ENCODE results near the gene GSTM2.

GSTM2 gene

GRCh38 chr1:109626682-109627408 lies 41.0 kb upstream of the GSTM2 start:
- TF ChIP-seq, protein P1, sequence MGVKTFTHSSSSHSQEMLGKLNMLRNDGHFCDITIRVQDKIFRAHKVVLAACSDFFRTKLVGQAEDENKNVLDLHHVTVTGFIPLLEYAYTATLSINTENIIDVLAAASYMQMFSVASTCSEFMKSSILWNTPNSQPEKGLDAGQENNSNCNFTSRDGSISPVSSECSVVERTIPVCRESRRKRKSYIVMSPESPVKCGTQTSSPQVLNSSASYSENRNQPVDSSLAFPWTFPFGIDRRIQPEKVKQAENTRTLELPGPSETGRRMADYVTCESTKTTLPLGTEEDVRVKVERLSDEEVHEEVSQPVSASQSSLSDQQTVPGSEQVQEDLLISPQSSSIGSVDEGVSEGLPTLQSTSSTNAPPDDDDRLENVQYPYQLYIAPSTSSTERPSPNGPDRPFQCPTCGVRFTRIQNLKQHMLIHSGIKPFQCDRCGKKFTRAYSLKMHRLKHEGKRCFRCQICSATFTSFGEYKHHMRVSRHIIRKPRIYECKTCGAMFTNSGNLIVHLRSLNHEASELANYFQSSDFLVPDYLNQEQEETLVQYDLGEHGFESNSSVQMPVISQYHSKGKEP (tag by site-specific recombination; IDR thresholded peaks at IDR 0.05), result no peak
- no peak for TF ChIP-seq ZNF354C (tag by site-specific recombination; IDR thresholded peaks at IDR 0.05; ENCODE audit: borderline replicate concordance, low read depth)
- no peak for TF ChIP-seq ELK4 (IDR thresholded peaks at IDR 0.05; ENCODE audit: borderline replicate concordance, low read depth, low read length)
- no peak for TF ChIP-seq EGR2 (tag by site-specific recombination; IDR thresholded peaks at IDR 0.05; ENCODE audit: low read depth)
- no peak for TF ChIP-seq ZNF148 (tag by site-specific recombination; IDR thresholded peaks at IDR 0.05; ENCODE audit: borderline replicate concordance)
- TF ChIP-seq ZNF658 (tag by site-specific recombination; IDR thresholded peaks at IDR 0.05), result no peak
- no peaks in the 10 kb centered on the region for H3K9me3 ChIP-seq (ENCODE audit: control insufficient read depth, insufficient read depth, low read depth, low read length)
- no peak overlapping the region for H3K4me3 ChIP-seq (ENCODE audit: low read depth, low read length)
- no peaks in the 10 kb centered on the region for H3K4me1 ChIP-seq (ENCODE audit: control insufficient read depth, insufficient read depth, low read length)
- no peak overlapping the region for H3K27ac ChIP-seq (ENCODE audit: extremely low read depth, low read depth, low read length)
- peaks cover 4 to 66% of the 10 kb centered on the region in 2 experiments; a peak in 2 of 3 replicates for H3K36me3 ChIP-seq (ENCODE audit: control insufficient read depth in 2 of 2, insufficient read depth in 1 of 2, low read length in 2 of 2)
- POLR2A ChIA-PET, result no interaction called here
- CTCF ChIA-PET, result interaction anchor here (0.7 to 5.1 kb wide), 3 partner anchors 13 to 81 kb away, joined by 3 to 34 read pairs (median 10); partner anchors contain the start of gene GNAI3

DNA sequence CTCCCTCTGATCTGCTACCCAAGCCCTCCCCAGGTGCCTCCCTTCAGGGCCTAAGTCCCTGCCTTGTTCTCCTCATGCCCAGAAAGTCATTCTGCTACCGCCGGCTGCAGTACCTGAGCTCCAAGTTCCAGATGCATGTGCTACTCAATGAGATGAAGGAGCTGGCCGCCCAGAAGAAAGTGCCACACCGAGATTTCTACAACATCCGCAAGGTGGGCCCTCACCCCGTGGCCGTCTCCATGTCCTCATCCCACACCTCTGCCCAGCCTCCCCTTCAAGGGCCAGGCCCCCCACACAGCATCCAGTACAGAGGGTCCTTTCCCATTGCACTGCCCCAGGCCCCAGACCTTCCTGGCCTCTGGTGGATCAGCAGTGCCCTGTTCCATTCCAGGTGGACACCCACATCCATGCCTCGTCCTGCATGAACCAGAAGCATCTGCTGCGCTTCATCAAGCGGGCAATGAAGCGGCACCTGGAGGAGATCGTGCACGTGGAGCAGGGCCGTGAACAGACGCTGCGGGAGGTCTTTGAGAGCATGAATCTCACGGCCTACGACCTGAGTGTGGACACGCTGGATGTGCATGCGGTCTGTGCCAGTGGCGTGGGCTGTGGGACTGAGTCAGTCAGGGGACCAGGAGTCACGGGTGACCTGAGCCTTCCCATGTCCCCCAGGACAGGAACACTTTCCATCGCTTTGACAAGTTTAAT lies 40.0 kb upstream of the GSTM2 start:
- Histone ChIP-seq H3K9me3 (ENCODE audit: control insufficient read depth, insufficient read depth, low read depth, low read length) (no peaks in the 10 kb centered on the region), H3K4me1 (ENCODE audit: control insufficient read depth, insufficient read depth, low read length) (no peaks in the 10 kb centered on the region), H3K36me3 (ENCODE audit: control insufficient read depth in 2 of 2, insufficient read depth in 1 of 2, low read length in 2 of 2) (peaks cover 4 to 70% of the 10 kb centered on the region in 2 experiments; a peak in 2 of 3 replicates), H3K27ac (ENCODE audit: extremely low read depth, low read depth, low read length) (no peak overlapping the region), H3K4me3 (ENCODE audit: low read depth, low read length) (no peak overlapping the region)
- ChIA-PET CTCF (interaction anchor here (0.7 to 5.8 kb wide), 5 partner anchors 12 to 82 kb away, joined by 3 to 63 read pairs (median 10); partner anchors contain the start of gene GNAI3), POLR2A (interaction anchor here (4.2 kb wide), 1 partner anchor 79 kb away, joined by 25 read pairs; the partner anchor contains the start of gene GNAI3)
- no peak for TF ChIP-seq ATF2 (tag by site-specific recombination; IDR thresholded peaks at IDR 0.05; ENCODE audit: low read depth)
- TF ChIP-seq YY1 (tag by site-specific recombination; IDR thresholded peaks at IDR 0.05), result no peak
- no peak for TF ChIP-seq ZNF146 (tag by site-specific recombination; IDR thresholded peaks at IDR 0.05)
- TF ChIP-seq HOXA7 (CRISPR knock-in tag; IDR thresholded peaks at IDR 0.05; ENCODE audit: borderline replicate concordance), result no peak
- TF ChIP-seq SETDB1 (IDR thresholded peaks at IDR 0.05; ENCODE audit: insufficient read length, low read length), result no peak
- no peak for TF ChIP-seq KLF16 (tag by site-specific recombination; IDR thresholded peaks at IDR 0.05)
- TF ChIP-seq, protein P2, sequence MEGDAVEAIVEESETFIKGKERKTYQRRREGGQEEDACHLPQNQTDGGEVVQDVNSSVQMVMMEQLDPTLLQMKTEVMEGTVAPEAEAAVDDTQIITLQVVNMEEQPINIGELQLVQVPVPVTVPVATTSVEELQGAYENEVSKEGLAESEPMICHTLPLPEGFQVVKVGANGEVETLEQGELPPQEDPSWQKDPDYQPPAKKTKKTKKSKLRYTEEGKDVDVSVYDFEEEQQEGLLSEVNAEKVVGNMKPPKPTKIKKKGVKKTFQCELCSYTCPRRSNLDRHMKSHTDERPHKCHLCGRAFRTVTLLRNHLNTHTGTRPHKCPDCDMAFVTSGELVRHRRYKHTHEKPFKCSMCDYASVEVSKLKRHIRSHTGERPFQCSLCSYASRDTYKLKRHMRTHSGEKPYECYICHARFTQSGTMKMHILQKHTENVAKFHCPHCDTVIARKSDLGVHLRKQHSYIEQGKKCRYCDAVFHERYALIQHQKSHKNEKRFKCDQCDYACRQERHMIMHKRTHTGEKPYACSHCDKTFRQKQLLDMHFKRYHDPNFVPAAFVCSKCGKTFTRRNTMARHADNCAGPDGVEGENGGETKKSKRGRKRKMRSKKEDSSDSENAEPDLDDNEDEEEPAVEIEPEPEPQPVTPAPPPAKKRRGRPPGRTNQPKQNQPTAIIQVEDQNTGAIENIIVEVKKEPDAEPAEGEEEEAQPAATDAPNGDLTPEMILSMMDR (tag by site-specific recombination; IDR thresholded peaks at IDR 0.05), result no peak
- no peak for TF ChIP-seq PBX3 (CRISPR knock-in tag; IDR thresholded peaks at IDR 0.05)

Data from HEK293 (cell line).